ENCODE results near the gene UBE2QL1.
A peak's percentile ranks its signal among the peaks of the same experiment; 100 is the strongest.

DNA sequence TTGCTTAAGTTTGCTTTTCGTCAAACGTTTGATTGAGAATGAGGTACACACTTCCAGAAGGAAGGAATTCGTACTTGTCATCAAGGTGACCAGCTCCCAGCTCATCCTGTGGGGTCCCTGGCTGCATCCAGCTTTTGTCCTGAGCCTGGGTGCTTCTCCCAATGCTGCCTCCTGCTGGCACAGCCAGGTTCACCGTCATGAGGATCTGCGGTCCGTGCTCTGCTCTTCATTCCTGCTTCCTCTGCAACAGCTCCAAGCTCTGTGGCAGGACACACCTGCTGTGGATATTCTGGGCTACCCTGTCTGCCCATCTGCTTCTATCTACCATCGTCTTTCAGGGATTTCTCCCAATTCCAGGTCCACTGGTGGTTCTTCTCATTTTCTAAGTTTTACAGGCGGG lies 13.3 kb upstream of the UBE2QL1 start:
- TF ChIP-seq EGR1 (IDR thresholded peaks at IDR 0.05; ENCODE audit: borderline replicate concordance, low read depth, low read length) (no peak), HDAC6 (IDR thresholded peaks at IDR 0.05; ENCODE audit: low read depth, low read length) (no peak), CTCF (IDR thresholded peaks at IDR 0.05; ENCODE audit: control extremely low read depth in 1 of 3, insufficient read depth in 1 of 3, low read depth in 1 of 3, low read length in 3 of 3) (peak; percentile 78 to 89 (median 89)), SP1 (IDR thresholded peaks at IDR 0.05; ENCODE audit: low read depth, low read length) (no peak), KDM1A (IDR thresholded peaks at IDR 0.05; ENCODE audit: borderline replicate concordance, low read length) (no peak), CEBPB (IDR thresholded peaks at IDR 0.05; ENCODE audit: low read depth, low read length) (no peak), RAD21 (IDR thresholded peaks at IDR 0.05 in 1 of 2, conservative IDR thresholded peaks at IDR 0.05 in 1 of 2; ENCODE audit: low read depth in 2 of 2, low read length in 2 of 2) (peak; percentile 78 to 81), RNF2 (IDR thresholded peaks at IDR 0.05; ENCODE audit: borderline replicate concordance, low read depth, low read length, missing control alignments, poor library complexity, severe bottlenecking) (no peak), EP300 (IDR thresholded peaks at IDR 0.05; ENCODE audit: borderline replicate concordance in 1 of 2, low read depth in 2 of 2, low read length in 2 of 2) (no peak), TAF1 (IDR thresholded peaks at IDR 0.05; ENCODE audit: low read depth, low read length) (no peak), POLR2AphosphoS5 (IDR thresholded peaks at IDR 0.05; ENCODE audit: low read depth, low read length) (no peak), EZH2 (IDR thresholded peaks at IDR 0.05; ENCODE audit: low read depth, low read length, severe bottlenecking) (no peak), POLR2A (IDR thresholded peaks at IDR 0.05; ENCODE audit: control extremely low read depth in 1 of 2, low read depth in 2 of 2, low read length in 2 of 2) (no peak), YY1 (IDR thresholded peaks at IDR 0.05; ENCODE audit: low read depth, low read length) (no peak)

Data from H1 (cell line).